Peyer's patch (tissue), 4 donors: ENCODE measurements around the gene GMCL1.

Experiments
- CTCF ChIP-seq, 6 experiments: fragments of 450-650 bp in 4 of 6; fragments of 200-600 bp in 2 of 6; sonication (generic) in 1 of 6; IDR thresholded peaks; one replicate each; pipeline ENCODE4 v1.5.1; 2017 to 2019; ENCODE audit warnings: antibody characterized with exemption in 6 of 6, mild to moderate bottlenecking in 3 of 6, moderate library complexity in 1 of 6
- POLR2A ChIP-seq, 2 donors: fragments of 450-650 bp; IDR thresholded peaks; one replicate each; pipeline ENCODE4 v1.5.1; 2017; ENCODE audit warnings: antibody characterized with exemption in 2 of 2, mild to moderate bottlenecking in 2 of 2, moderate library complexity in 2 of 2

GRCh38 chr2:69917852-69918251, 88.4 kb downstream of the GMCL1 start:
- no peak for TF ChIP-seq POLR2A (IDR thresholded peaks at IDR 0.05)
- TF ChIP-seq CTCF (IDR thresholded peaks at IDR 0.05) = no peak
